H1 (cell line): ENCODE measurements around the gene NPTXR. TPM values are rescaled to one million over a fixed set of nuclear protein-coding genes. Genes with fewer than 3 reads are reported as not detected.

Experiments
- CTCF ChIA-PET: fragments of 300-600 bp; sonication (Branson Sonifier 250); formaldehyde crosslinking; loops from one replicate; lab custom pipeline; 2021; ENCODE audit not compliant: partially characterized antibody; lab: Charles Lee
- POLR2A ChIA-PET: fragments of 300-600 bp; sonication (Branson Sonifier 250); formaldehyde crosslinking; loops from one replicate; lab custom pipeline; 2021; ENCODE audit warnings: inconsistent platforms; ENCODE audit not compliant: partially characterized antibody; lab: Charles Lee
- DNase-seq, 2 experiments: peaks; one replicate each; pipeline versions ENCODE4 v3.0.0 to v3.0.0-alpha.2; 2010 to 2022; ENCODE audit warnings: low spot score in 2 of 2, low read depth in 1 of 2, mixed read lengths in 1 of 2
- FAIRE-seq: peaks from 2 replicates; lab custom pipeline; 2011; peaks lifted over from hg19 to GRCh38; lab: Jason Lieb, UNC
- H2AFZ ChIP-seq: 2 replicates; pipeline ENCODE4 v1.8.1; 2012; ENCODE audit warnings: low read length, inconsistent platforms
- H2AK5ac ChIP-seq: 2 replicates; pipeline ENCODE4 v1.6.1; 2013; ENCODE audit warnings: low read depth, low read length
- H2BK120ac ChIP-seq: replicated peaks from 2 replicates; pipeline ENCODE3; 2013; ENCODE audit warnings: low read depth, low read length, inconsistent platforms
- H2BK12ac ChIP-seq: 2 replicates; pipeline ENCODE4 v1.6.1; 2013; ENCODE audit warnings: low read depth, low read length
- H2BK15ac ChIP-seq: 2 replicates; pipeline ENCODE4 v1.6.1; 2013; ENCODE audit warnings: low read length
- H2BK20ac ChIP-seq: 2 replicates; pipeline ENCODE4 v1.6.1; 2013; ENCODE audit warnings: low read length
- H2BK5ac ChIP-seq: 2 replicates; pipeline ENCODE4 v1.6.1; 2013; ENCODE audit warnings: low read depth, low read length
- H3K14ac ChIP-seq: 2 replicates; pipeline ENCODE4 v1.6.1; 2013; ENCODE audit warnings: inconsistent platforms; ENCODE audit not compliant: insufficient read length
- H3K18ac ChIP-seq: 2 replicates; pipeline ENCODE4 v1.6.1; 2013; ENCODE audit warnings: low read length; ENCODE audit errors: extremely low read depth
- H3K23ac ChIP-seq: 2 replicates; pipeline ENCODE4 v1.6.1; 2013; ENCODE audit warnings: inconsistent platforms; ENCODE audit not compliant: insufficient read length
- H3K23me2 ChIP-seq: 2 replicates; pipeline ENCODE4 v1.6.1; 2013; ENCODE audit warnings: low read depth, low read length
- H3K27ac ChIP-seq: 2 replicates; pipeline ENCODE4 v1.6.1; 2011; ENCODE audit warnings: low read depth, low read length, inconsistent platforms
- H3K27me3 ChIP-seq, 4 experiments: replicated peaks in 1 of 4; 1 replicate in 1 of 4; 2 replicates in 3 of 4; pipeline versions ENCODE4 v1.6.1 to v1.8.1; 2011 to 2013; ENCODE audit warnings: low read length in 3 of 4, mild to moderate bottlenecking in 3 of 4, inconsistent platforms in 2 of 4, mixed read lengths in 2 of 4, moderate library complexity in 1 of 4; ENCODE audit not compliant: control insufficient read depth in 3 of 4, insufficient read depth in 3 of 4; ENCODE audit errors: extremely low read depth in 1 of 4
- H3K36me3 ChIP-seq, 4 experiments: 2 replicates each; pipeline versions ENCODE4 v1.6.1 to v1.8.1; 2011 to 2013; ENCODE audit warnings: mild to moderate bottlenecking in 4 of 4, low read length in 3 of 4, moderate library complexity in 2 of 4, control low read depth in 1 of 4, inconsistent platforms in 1 of 4; ENCODE audit not compliant: insufficient read depth in 4 of 4, control insufficient read depth in 2 of 4
- H3K4ac ChIP-seq: replicated peaks from 2 replicates; pipeline ENCODE3; 2013; ENCODE audit warnings: low read length, low read depth, mixed read lengths, inconsistent platforms; ENCODE audit not compliant: insufficient read length
- H3K4me1 ChIP-seq, 4 experiments: replicated peaks in 1 of 4; 1 replicate in 1 of 4; 2 replicates in 3 of 4; pipeline versions ENCODE4 v1.6.1 to v1.8.1; 2011 to 2013; ENCODE audit warnings: low read length in 3 of 4, inconsistent platforms in 2 of 4, mixed read lengths in 1 of 4; ENCODE audit not compliant: insufficient read depth in 4 of 4, control insufficient read depth in 3 of 4
- H3K4me2 ChIP-seq, 2 experiments: 2 replicates each; pipeline versions ENCODE4 v1.6.1 to v1.8.1; 2011 to 2013; ENCODE audit warnings: low read depth in 2 of 2, low read length in 2 of 2, control low read depth in 1 of 2, inconsistent platforms in 1 of 2, mild to moderate bottlenecking in 1 of 2; ENCODE audit not compliant: insufficient read depth in 1 of 2
- H3K4me3 ChIP-seq, 4 experiments: fragments of 200-600, 300-600 bp in 1 of 4; sonication (generic), shearing (Covaris generic), sonication (Bioruptor Twin) in 1 of 4; 2 replicates each; pipeline versions ENCODE4 v1.5.1 to v1.8.1; 2011 to 2016; ENCODE audit warnings: low read length in 4 of 4, low read depth in 3 of 4, control low read depth in 2 of 4, inconsistent platforms in 2 of 4, mild to moderate bottlenecking in 2 of 4, mixed read lengths in 1 of 4, moderate library complexity in 1 of 4; ENCODE audit not compliant: insufficient read depth in 2 of 4; ENCODE audit errors: extremely low read depth in 1 of 4
- H3K56ac ChIP-seq: replicated peaks from 2 replicates; pipeline ENCODE3; 2013; ENCODE audit warnings: low read depth, mild to moderate bottlenecking, mixed read lengths, low read length, inconsistent platforms; ENCODE audit not compliant: insufficient read length
- H3K79me1 ChIP-seq: 2 replicates; pipeline ENCODE4 v1.6.1; 2013; ENCODE audit warnings: low read depth, low read length, control low read depth
- H3K79me2 ChIP-seq, 2 experiments: 2 replicates each; pipeline versions ENCODE4 v1.6.1 to v1.8.1; 2012 to 2013; ENCODE audit warnings: low read length in 2 of 2, mild to moderate bottlenecking in 2 of 2, inconsistent platforms in 1 of 2; ENCODE audit not compliant: insufficient read depth in 2 of 2, control insufficient read depth in 1 of 2
- H3K9ac ChIP-seq, 4 experiments: replicated peaks in 1 of 4; 1 replicate in 1 of 4; 2 replicates in 3 of 4; pipeline versions ENCODE4 v1.6.1 to v1.8.1; 2011 to 2013; ENCODE audit warnings: low read depth in 3 of 4, low read length in 3 of 4, control low read depth in 2 of 4, mild to moderate bottlenecking in 2 of 4, moderate library complexity in 2 of 4, inconsistent platforms in 1 of 4; ENCODE audit errors: extremely low read depth in 1 of 4
- H3K9me3 ChIP-seq, 2 experiments: 2 replicates each; pipeline versions ENCODE4 v1.6.1 to v1.8.1; 2012 to 2013; ENCODE audit warnings: mild to moderate bottlenecking in 2 of 2, moderate library complexity in 2 of 2, control low read depth in 1 of 2, inconsistent platforms in 1 of 2, low read depth in 1 of 2, low read length in 1 of 2, mixed read lengths in 1 of 2; ENCODE audit not compliant: insufficient read depth in 2 of 2
- H4K20me1 ChIP-seq, 2 experiments: replicated peaks in 1 of 2; 2 replicates each; pipeline versions ENCODE3 to v1.8.1; 2011 to 2013; ENCODE audit warnings: inconsistent platforms in 2 of 2, low read length in 2 of 2, mild to moderate bottlenecking in 1 of 2; ENCODE audit not compliant: insufficient read depth in 2 of 2, control insufficient read depth in 1 of 2
- H4K5ac ChIP-seq: 2 replicates; pipeline ENCODE4 v1.6.1; 2013; ENCODE audit warnings: low read length, low read depth, mixed read lengths, inconsistent platforms; ENCODE audit not compliant: insufficient read length
- H4K8ac ChIP-seq: 2 replicates; pipeline ENCODE4 v1.8.0; 2013; ENCODE audit warnings: mild to moderate bottlenecking, moderate library complexity, low read length, inconsistent platforms; ENCODE audit not compliant: insufficient read depth; ENCODE audit errors: extremely low read depth
- H4K91ac ChIP-seq: replicated peaks from 2 replicates; pipeline ENCODE3; 2013; ENCODE audit warnings: low read length, mixed read lengths, inconsistent platforms; ENCODE audit not compliant: insufficient read length
- BCL11A ChIP-seq, 2 experiments: IDR thresholded peaks; one replicate each; pipeline ENCODE4 v1.6.1; 2011; ENCODE audit warnings: low read depth in 2 of 2, low read length in 2 of 2, mild to moderate bottlenecking in 2 of 2
- CEBPB ChIP-seq: IDR thresholded peaks from 2 replicates; pipeline ENCODE4 v1.6.1; 2012; ENCODE audit warnings: low read depth, low read length
- CTBP2 ChIP-seq: IDR thresholded peaks from 2 replicates; pipeline ENCODE4 v1.7.0; 2011; ENCODE audit warnings: borderline replicate concordance, mild to moderate bottlenecking, moderate library complexity, mixed read lengths, low read length; ENCODE audit not compliant: insufficient read depth, insufficient read length
- HDAC2 ChIP-seq, 2 experiments: fragments of 300-600 bp in 1 of 2; sonication (generic) in 1 of 2; IDR thresholded peaks; 2 replicates each; pipeline ENCODE4 v1.6.1; 2011 to 2012; ENCODE audit warnings: low read depth in 2 of 2, low read length in 2 of 2, mild to moderate bottlenecking in 2 of 2, moderate library complexity in 2 of 2, borderline replicate concordance in 1 of 2, inconsistent platforms in 1 of 2
- NRF1 ChIP-seq: IDR thresholded peaks from 2 replicates; pipeline ENCODE4 v1.6.1; 2011; ENCODE audit warnings: mild to moderate bottlenecking, low read depth, low read length, improper control_type of control experiment
- PHF8 ChIP-seq: fragments of 200-600 bp; sonication (generic); conservative IDR thresholded peaks from 2 replicates; pipeline ENCODE4 v1.7.1; 2012; ENCODE audit warnings: low read depth, mild to moderate bottlenecking, inconsistent platforms, low read length, moderate library complexity
- POLR2A ChIP-seq, 2 experiments: IDR thresholded peaks; 1 replicate in 1 of 2; 2 replicates in 1 of 2; pipeline ENCODE4 v1.6.1; 2011; ENCODE audit warnings: low read depth in 2 of 2, low read length in 2 of 2, mild to moderate bottlenecking in 2 of 2; ENCODE audit errors: control extremely low read depth in 1 of 2
- POLR2AphosphoS5 ChIP-seq: IDR thresholded peaks from 2 replicates; pipeline ENCODE4 v1.6.1; 2011; ENCODE audit warnings: low read depth, low read length
- RNF2 ChIP-seq: fragments of 200-900, 300-1000 bp; sonication (generic); IDR thresholded peaks from 2 replicates; pipeline ENCODE4 v1.7.1; 2016; ENCODE audit warnings: borderline replicate concordance, low read depth, mild to moderate bottlenecking, antibody characterized with exemption, low read length; ENCODE audit not compliant: poor library complexity, severe bottlenecking; ENCODE audit errors: missing control alignments
- SAP30 ChIP-seq: fragments of 300-600 bp; sonication (generic); IDR thresholded peaks from 2 replicates; pipeline ENCODE4 v1.7.1; 2012; ENCODE audit warnings: low read length, moderate library complexity, mild to moderate bottlenecking, inconsistent platforms; ENCODE audit not compliant: insufficient read depth, insufficient replicate concordance
- SP2 ChIP-seq: IDR thresholded peaks from 2 replicates; pipeline ENCODE4 v1.6.1; 2012; ENCODE audit warnings: mild to moderate bottlenecking, low read length, inconsistent platforms
- YY1 ChIP-seq: IDR thresholded peaks from 2 replicates; pipeline ENCODE4 v1.6.1; 2011; ENCODE audit warnings: low read depth, mild to moderate bottlenecking, low read length
- WGBS, 2 experiments: shearing (Covaris generic) in 1 of 2; methylation state at CpG; one replicate each; pipeline versions ENCODE4 v1.1.6 to v1.1.7; 2013 to 2015; ENCODE audit warnings: low lambda C conversion rate in 2 of 2, mixed read lengths in 2 of 2, inconsistent platforms in 1 of 2, low coverage in 1 of 2, missing lambda C conversion rate in 1 of 2; ENCODE audit not compliant: insufficient replicate concordance in 2 of 2, insufficient coverage in 1 of 2, insufficient read length in 1 of 2; ENCODE audit errors: extremely low coverage in 1 of 2, missing lambda C conversion rate in 1 of 2; 5-methylcytosine and 5-hydroxymethylcytosine counted together
- polyA plus RNA-seq, 7 experiments: library from polyadenylated mRNA; depleted of rRNA in 3 of 7; stranded (reverse) in 5 of 7; unstranded in 2 of 7; fragments of >200 nt in 5 of 7; fragments of 200-250 nt in 2 of 7; gene quantifications; 1 replicate in 5 of 7; 2 replicates in 1 of 7; 4 replicates in 1 of 7; pipeline versions ENCODE4 v1.2.1 to v1.2.3, GENCODE V29; 2011 to 2013; ENCODE audit warnings: missing spikeins in 2 of 7, mixed read lengths in 2 of 7
- total RNA-seq: library from RNA; stranded (reverse); fragmentation: NEBNext Ultra II Directional; extraction: Animal tissue kit (Norgen Biotek cat#: 25700); gene quantifications from 2 replicates; pipeline ENCODE4 v1.2.1, GENCODE V29; 2021
- TF ChIP-seq, protein P1 (sequence below): IDR thresholded peaks from 2 replicates; pipeline ENCODE4 v1.6.1; 2012; ENCODE audit warnings: inconsistent platforms

NPTXR gene
- total and polyA plus RNA-seq, 2 of the 8 experiments (the other 6 are each of a cell fraction or from before 2014, with no cell fraction given), result 3.7 to 6.4 TPM

GRCh38 chr22:38783095-38783615 lies 60.7 kb downstream of the NPTXR start:
- no peak overlapping the region for H3K4me2 ChIP-seq
- no peak overlapping the region for H2BK5ac ChIP-seq
- H3K9ac ChIP-seq, result no peak overlapping the region
- CTCF ChIA-PET, result interaction anchor here (0.6 to 6.9 kb wide), 3 partner anchors 15 to 343 kb away, joined by 3 to 75 read pairs (median 3); no protein-coding TSS in a partner anchor
- peaks cover 2% of the 10 kb centered on the region; the same call in 1 of the 2 replicates for H3K79me1 ChIP-seq
- no peaks in the 10 kb centered on the region for H3K36me3 ChIP-seq
- H2BK15ac ChIP-seq, result no peak overlapping the region
- H3K4me3 ChIP-seq, result no peak overlapping the region
- no peak overlapping the region for H3K18ac ChIP-seq
- no peak overlapping the region for H3K4ac ChIP-seq
- H4K20me1 ChIP-seq, result peaks cover 0 to 3% of the 10 kb centered on the region in 2 experiments
- 83% methylated on average over 10 of the region's 14 CpGs; no CpG with 5 or more reads in 1 of the 2 experiments for WGBS, 2 experiments
- H3K23me2 ChIP-seq, result no peaks in the 10 kb centered on the region
- H3K9me3 ChIP-seq, result no peaks in the 10 kb centered on the region
- FAIRE-seq (no peak), DNase-seq (no peak)
- no peak overlapping the region for H3K27ac ChIP-seq
- H2BK120ac ChIP-seq, result no peak overlapping the region
- H3K4me1 ChIP-seq, result peaks cover 0 to 4% (median 1%) of the 10 kb centered on the region in 4 experiments; a peak in 2 of 7 replicates
- POLR2A ChIA-PET, result interaction anchor here (0.5 to 1.4 kb wide), 4 partner anchors 11 to 37 kb away, joined by 3 to 4 read pairs (median 4); no protein-coding TSS in a partner anchor
- no peak overlapping the region for H3K56ac ChIP-seq
- no peak overlapping the region for H2AK5ac ChIP-seq
- H4K91ac ChIP-seq, result no peak overlapping the region
- no peak overlapping the region for H2BK20ac ChIP-seq
- H3K27me3 ChIP-seq, result no peaks in the 10 kb centered on the region; a peak in 1 of 7 replicates
- no peak overlapping the region for H3K14ac ChIP-seq
- H3K23ac ChIP-seq, result no peak overlapping the region
- H4K5ac ChIP-seq, result no peak overlapping the region
- H2BK12ac ChIP-seq, result no peak overlapping the region
- H4K8ac ChIP-seq, result no peak overlapping the region
- no peak overlapping the region for H2AFZ ChIP-seq
- no peaks in the 10 kb centered on the region for H3K79me2 ChIP-seq
- TF ChIP-seq RNF2 (no peak), YY1 (no peak), HDAC2 (IDR thresholded peaks at IDR 0.05; ENCODE audit: borderline replicate concordance in 1 of 2, low read depth in 2 of 2, low read length in 2 of 2) (no peak), CTBP2 (no peak), NRF1 (no peak), SAP30 (no peak), POLR2A (IDR thresholded peaks at IDR 0.05; ENCODE audit: control extremely low read depth in 1 of 2, low read depth in 2 of 2, low read length in 2 of 2) (no peak), PHF8 (no peak), BCL11A (IDR thresholded peaks at IDR 0.05; ENCODE audit: low read depth in 2 of 2, low read length in 2 of 2) (no peak), POLR2AphosphoS5 (no peak), CEBPB (no peak), SP2 (no peak)
- TF ChIP-seq, protein P1, sequence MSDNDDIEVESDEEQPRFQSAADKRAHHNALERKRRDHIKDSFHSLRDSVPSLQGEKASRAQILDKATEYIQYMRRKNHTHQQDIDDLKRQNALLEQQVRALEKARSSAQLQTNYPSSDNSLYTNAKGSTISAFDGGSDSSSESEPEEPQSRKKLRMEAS, result no peak
